Measurements from ENCODE around the gene GABPB2.
A peak's percentile ranks its signal among the peaks of the same experiment; 100 is the strongest.
"Not testable (repeated sequence)": the region's sequence is repeated elsewhere in the genome, so short reads cannot be mapped to it uniquely, and the experiment has no call there.

Gene GABPB2

DNA sequence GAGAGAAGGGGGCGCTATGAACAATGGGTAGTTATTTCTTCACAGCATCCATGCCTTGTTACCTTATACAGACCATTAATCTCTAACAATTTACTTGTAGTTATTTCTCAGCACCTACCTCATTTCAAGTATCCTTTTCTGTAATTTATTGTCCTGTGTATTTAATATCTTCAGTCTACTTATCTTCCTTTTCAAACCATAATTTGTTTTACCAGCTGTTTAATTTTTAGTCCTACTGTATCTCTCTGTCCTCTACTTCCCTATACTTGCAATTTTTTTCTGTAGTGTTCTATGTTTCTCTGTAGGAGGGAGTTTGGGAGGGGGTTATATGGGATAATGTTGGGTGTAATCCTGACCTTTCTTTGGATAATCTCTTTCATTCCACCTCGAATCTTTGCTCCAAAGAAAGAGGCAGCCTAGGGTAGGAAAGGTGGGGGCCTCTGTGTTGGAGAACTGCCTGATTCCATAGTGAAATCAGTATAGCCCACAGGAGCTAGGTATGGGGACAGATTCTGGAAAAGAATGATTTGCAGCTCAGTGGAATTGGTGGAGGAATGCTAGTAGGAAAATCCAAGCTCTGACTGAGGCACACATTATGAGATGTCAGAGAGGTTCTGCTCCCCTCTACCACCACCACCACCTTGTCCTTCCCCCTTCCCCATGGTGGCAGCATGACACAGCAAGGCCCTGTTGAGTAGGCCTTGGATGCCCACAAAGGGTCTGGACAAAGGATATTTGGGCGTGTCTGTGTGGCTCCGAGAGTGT, 9.7 kb upstream of the GABPB2 start:
- no peak for DNase-seq

DNA sequence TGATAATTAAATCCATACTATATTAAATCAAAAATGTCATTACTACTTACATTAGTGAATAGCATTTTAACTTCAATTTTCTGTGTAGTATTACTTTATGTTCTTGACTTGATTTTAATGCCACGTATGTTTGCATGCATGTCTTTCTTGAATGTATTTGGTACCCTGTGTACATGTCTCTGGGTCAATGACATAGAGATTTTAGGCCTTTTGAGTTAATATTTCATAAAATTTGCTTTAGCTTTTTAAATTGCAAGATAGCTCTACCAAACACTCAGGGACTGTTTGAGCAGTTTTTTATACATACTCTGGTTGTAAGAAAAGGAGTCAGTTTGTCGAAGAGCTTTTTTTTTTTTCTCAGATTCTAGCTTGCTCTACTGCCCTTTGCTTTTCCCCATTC, 8.9 kb upstream of the GABPB2 start:
- no peak for DNase-seq

- no peak for DNase-seq
These were observed 7.7 kb upstream of the GABPB2 start for GRCh38 chr1:151062741-151063371.

DNA sequence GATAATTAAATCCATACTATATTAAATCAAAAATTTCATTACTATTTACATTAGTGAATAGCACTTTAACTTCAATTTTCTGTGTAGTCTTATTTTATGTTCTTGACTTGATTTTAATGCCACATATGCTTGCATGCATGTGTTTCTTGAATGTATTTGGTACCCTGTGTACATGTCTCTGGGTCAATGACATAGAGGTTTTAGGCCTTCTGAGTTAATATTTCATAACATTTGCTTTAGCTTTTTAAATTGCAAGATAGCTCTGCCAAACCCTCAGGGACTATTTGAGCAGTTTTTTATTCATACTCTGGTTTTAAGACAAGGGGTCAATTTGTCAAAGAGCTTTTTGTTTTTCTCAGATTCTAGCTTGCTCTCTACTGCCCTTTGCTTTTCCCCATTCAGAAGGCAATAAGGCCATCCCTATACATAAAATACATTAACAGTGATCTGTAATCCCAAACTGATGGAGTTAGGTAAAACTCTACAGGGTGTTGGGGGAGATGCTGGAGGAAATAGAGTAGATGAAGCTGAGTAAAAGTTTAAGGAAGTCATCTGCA, 5.4 kb upstream of the GABPB2 start:
- no peak for DNase-seq

DNA sequence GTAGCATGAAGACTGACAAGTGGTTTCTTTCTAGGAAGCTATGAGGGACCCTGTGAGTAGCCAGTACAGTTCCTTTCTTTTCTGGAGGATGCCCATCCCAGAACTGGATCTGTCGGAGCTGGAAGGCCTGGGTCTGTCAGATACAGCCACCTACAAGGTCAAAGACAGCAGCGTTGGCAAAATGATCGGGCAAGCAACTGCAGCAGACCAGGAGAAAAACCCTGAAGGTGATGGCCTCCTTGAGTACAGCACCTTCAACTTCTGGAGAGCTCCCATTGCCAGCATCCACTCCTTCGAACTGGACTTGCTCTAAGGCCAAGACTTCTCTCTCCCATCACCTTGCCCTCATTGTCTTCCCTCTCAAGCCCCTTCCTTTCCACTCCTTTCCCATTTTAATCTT, 3.4 kb upstream of the GABPB2 start:
- DNase-seq = no peak

DNA sequence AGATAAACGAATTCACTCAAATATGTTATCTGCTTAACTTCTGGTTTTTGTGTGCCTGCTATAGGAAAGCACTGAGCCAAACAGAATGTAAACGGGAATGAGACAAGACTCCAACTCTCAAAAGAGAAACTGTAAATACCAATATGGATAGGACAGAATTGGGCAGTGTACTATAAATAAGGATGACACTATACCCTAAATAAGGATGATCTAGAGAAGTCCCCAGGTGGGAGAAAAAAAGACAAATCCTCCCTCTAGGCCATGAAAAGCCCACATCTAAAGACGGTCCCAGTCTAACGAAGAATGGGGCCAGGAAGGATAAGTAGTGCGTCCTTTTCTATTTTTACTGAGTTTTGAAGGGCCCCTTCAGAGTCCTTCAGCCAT, 1.5 kb upstream of the GABPB2 start:
- DNase-seq = no peak

- DNase-seq = no peak
These were observed 1.7 kb downstream of the GABPB2 start for GRCh38 chr1:151072224-151072623.

GRCh38 chr1:151085953-151086559, 15.5 kb downstream of the GABPB2 start:
- DNase-seq = no peak

DNA sequence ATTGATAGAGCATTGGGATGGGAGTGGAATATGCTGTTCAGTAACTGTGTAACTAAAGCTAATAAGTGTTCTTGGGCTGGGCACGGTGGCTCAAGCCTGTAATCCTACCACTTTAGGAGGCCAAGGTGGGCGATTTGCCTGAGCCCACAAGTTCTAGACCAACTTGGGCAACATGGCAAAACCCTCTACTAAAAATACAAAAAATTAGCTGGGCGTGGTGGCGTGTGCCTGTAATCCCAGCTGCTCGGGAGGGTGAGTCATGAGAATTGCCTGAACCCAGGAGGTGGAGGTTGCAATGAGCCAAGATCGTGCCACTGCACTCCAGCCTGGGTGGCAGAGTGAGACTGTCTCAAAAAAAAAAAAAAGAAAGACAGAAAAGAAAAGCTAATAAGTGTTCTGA, 26.9 kb downstream of the GABPB2 start:
- not testable (repeated sequence) for DNase-seq

- no peak for DNase-seq
These were observed 27.6 kb downstream of the GABPB2 start for GRCh38 chr1:151098126-151098525.

DNA sequence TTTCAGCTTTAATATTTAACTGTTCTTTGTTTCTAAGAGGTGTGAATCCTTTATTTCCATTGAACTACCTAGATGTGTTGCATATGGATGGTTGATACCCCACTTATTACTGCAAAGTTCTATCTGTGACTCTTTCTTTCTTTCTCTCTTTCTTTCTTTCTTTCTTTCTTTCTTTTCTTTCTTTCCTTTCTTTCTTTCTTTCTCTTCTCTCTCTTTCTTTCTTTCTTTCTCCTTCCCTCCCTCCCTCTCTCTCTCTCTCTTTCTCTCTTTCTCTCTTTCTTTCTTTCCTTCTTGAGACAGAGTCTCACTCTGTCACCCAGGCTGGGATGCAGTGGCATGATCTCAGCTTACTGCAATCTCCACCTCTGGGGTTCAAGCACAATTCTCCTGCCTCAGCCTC, 34.1 kb downstream of the GABPB2 start:
- DNase-seq = no peak

GRCh38 chr1:151106894-151107293, 36.3 kb downstream of the GABPB2 start:
- no peak for DNase-seq

- DNase-seq = no peak
These were observed 37.8 kb downstream of the GABPB2 start for GRCh38 chr1:151108331-151108730.

DNA sequence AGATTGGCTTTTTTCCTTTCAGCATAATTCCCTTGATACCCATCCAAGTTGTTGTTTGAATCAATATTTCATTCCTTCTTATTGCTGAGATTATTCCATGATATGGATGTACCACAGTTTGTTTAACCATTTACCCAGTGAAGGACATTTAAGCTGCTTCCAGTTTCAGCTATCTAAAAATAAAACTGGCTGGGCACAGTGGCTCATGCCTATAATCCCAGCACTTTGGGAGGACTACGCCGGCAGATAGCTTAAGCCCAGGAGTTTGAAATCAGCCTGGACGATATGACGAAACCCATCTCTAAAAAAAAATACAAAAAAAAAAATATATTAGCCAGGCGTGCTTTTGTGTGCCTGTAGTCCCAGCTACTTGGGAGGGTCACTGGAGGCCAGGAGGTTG, 43.3 kb downstream of the GABPB2 start:
- DNase-seq = no peak

GRCh38 chr1:151124763-151125403, 54.3 kb downstream of the GABPB2 start:
- no peak for DNase-seq

GRCh38 chr1:151128800-151129199, 58.2 kb downstream of the GABPB2 start:
- no peak for DNase-seq

DNA sequence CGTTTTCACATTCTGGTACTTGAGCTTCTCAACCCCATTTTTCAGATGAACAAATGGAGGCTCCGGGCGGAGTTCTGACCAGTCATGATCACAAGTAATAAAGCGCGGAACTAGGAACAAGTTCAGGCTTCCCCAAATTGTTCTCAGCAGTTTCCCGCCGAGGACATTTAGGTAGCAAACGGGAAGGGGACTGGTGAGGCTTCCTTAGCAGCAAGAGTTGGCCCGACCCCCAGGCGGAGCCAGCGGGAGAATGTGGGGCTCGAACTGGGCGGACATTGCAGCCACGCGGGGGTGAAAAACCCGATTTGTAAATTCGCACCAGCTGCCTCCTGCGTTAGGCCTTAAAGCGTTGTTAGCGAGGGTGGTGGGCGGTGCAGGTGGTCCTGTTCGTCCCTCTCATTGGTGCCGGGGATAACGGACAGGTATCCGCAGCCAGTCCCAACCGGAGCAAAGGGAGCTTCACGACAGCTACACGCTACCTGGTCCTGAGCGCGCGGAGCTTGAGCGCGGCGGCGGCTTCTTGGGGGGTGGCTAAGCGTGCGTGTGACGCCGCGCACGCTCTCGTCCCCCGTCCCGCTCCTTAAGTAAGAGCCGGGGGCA, 60.5 kb downstream of the GABPB2 start:
- peak; percentile 91 for DNase-seq

DNA sequence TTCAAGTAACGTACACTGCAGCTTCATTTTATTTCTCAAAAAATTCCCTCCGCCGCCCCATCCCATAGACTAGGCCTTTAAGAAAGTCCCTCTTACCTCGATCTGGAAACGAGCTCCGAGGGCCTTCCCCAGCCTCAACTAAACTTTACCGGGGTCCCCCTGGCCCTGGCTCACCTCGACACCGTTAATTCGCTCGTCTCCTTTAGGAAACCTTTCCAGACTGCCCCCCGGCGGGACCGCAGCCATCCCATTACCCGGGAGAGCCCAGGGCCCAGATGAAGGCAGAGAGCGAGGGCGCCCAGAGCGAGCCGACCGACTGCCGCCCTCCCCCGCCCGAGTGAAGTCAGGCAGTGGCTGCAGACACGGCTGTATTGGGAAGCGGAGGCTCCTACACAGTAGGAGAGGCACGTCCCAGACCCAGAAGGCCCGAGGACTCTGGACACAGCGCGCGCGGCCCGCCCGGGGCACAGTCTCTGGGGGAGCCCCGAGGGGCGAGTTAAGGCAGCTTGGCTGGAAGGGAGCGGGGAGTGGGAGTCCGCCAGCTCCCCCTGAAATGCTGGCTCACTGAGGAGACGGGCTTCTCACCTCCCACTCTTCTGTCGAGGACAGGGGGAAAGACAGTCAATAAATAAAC, 61.3 kb downstream of the GABPB2 start:
- DNase-seq = no peak

DNA sequence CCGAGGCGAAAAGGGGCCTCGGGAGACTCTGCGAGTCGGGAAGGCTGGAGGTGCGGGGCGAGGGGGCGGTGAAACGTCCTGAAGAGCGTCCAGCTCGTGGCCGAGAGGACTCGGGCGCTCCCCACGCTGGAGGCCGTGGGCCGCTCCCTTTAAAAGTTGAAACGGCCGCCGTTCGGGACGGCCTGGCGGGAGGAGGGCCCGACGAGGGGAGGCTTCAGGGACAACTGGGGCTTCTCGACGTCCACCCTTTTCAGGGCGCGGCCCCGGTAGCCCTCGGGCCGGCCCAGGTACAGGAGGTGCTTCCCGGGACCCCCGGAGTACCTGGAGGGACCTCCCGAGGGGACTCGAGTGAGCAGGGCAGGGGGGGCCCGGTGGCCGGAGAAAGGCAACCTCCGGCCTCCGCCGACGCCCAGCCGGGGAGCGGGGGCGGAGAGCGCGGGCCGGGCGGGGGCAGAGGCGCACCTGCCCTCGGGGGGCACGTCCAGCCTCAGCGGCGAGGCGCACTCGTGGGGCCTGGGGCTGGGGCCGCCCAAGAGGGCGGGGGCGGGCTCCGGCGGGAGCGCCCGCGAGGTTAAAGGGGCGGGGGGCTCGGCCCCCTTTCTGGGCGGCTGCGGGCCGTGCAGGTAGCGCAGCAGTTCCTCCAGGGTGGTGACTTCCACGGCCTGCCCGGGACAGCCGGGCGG, 61.9 kb downstream of the GABPB2 start:
- no peak for DNase-seq

GRCh38 chr1:151133018-151133806, 62.7 kb downstream of the GABPB2 start:
- no peak for DNase-seq

DNA sequence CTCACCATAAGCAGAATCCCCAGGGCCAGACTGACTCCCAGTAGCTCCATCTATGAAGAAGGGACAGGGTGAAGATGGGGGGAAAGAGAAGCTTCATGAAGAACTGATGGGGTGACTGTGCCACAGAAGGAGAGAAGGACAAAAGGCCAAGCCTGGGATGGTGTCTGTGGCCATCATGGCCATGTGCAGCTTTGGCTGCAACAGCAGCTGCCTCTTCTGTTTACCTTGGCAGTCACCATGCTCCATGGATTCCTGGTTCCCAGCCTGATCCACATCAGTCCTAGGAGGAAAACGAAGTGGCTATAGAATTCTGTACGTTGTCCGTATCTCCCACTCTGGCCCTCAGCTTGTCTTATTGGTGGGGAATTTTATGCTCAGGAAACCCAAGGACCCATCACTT, 63.8 kb downstream of the GABPB2 start:
- DNase-seq = no peak

Data from activated CD4-positive, alpha-beta T cell treated with anti-CD3 and anti-CD28 coated beads for 48 hours (primary cell).